Measurements from ENCODE around the gene BAD.

BAD gene

GRCh38 chr11:64285885-64286800 is 1.7 kb upstream of the BAD start:
- peak overlapping the region; percentile 90 for H3K27ac Mint-ChIP-seq
- peaks cover 49% of the 10 kb centered on the region for H3K4me1 Mint-ChIP-seq (ENCODE audit: low read depth)
- H3K27me3 Mint-ChIP-seq, result peaks cover 28% of the 10 kb centered on the region
- peak overlapping the region; percentile 76 for H3K4me3 Mint-ChIP-seq
- no peaks in the 10 kb centered on the region for H3K9me3 Mint-ChIP-seq
- intact Hi-C loops (cut with micrococcal nuclease), result loop anchor here (1.0 to 2.0 kb wide), 2 partner anchors 16 to 19 kb away; partner anchors contain the start of gene ESRRA
- peaks cover 58% of the 10 kb centered on the region for H3K36me3 Mint-ChIP-seq (ENCODE audit: low read depth)

GRCh38 chr11:64284962-64285884 is 758 bp upstream of the BAD start, which contains the start of gene GPR137:
Gene GPR137, plus strand, starts transcription at chr11:64285848. Its CDS starts 677 bp downstream, at chr11:64286525.
- H3K27ac Mint-ChIP-seq, result peak within 1 kb of the TSS; percentile 90

GRCh38 chr11:64283092-64283491 is 1.4 kb downstream of the BAD start:
- peaks cover 51% of the 10 kb centered on the region for H3K4me1 Mint-ChIP-seq (ENCODE audit: low read depth)
- H3K36me3 Mint-ChIP-seq (ENCODE audit: low read depth), result peaks cover 70% of the 10 kb centered on the region
- no peaks in the 10 kb centered on the region for H3K9me3 Mint-ChIP-seq
- peaks cover 3% of the 10 kb centered on the region for H3K27me3 Mint-ChIP-seq
- intact Hi-C loops (cut with micrococcal nuclease), result no loop called here
- peak overlapping the region; percentile 90 for H3K27ac Mint-ChIP-seq
- H3K4me3 Mint-ChIP-seq, result no peak overlapping the region

More at GRCh38 chr11:64284962-64285884, 758 bp upstream of the BAD start, which contains the start of gene GPR137:
- Mint-ChIP-seq H3K36me3 (ENCODE audit: low read depth) (peaks cover 64% of the 10 kb centered on the region), H3K27me3 (peaks cover 19% of the 10 kb centered on the region), H3K9me3 (no peaks in the 10 kb centered on the region), H3K4me1 (ENCODE audit: low read depth) (peaks cover 46% of the 10 kb centered on the region), H3K4me3 (peak within 1 kb of the TSS; percentile 76)
- intact Hi-C loops (cut with micrococcal nuclease), result loop anchor here (1.0 to 2.0 kb wide), 2 partner anchors 15 to 20 kb away; partner anchors contain the start of gene ESRRA

DNA sequence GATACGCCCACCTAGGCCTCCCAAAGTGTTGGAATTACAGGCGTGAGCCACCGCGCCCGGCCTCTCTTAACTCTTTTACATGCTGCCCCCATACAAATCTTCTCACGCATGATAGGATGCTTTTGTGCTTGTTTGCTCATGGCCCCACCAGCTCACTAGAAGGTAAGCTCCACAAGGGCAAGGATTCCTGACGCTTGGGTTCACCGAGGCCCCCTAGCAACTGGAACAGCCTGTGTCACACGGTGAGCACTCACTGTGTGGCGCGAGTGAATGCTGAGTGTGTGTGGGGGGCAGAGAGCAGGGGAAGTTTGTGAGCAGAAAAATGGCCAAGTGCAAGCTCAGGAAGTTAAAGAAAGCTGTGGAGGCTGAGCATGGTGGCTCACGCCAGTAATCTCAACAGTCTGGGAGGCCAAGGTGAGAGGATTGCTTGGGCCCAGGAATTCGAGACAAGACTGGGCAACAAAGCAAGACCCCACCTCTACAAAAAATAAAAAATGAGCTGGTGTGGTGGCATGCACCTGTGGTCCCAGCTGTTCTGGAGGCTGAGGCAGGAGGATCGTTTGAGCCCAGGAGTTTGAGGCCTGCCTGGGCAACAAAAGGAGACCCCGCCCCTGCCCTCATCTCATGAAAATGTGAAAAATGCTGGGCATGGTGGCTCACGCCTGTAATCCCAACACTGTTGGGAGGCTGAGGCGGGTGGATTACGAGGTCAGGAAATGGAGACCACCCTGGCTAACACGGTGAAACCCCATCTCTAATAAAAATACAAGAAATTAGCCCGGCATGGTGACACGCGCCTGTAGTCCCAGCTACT is 2.3 kb downstream of the BAD start:
- Mint-ChIP-seq H3K27me3 (no peaks in the 10 kb centered on the region), H3K36me3 (ENCODE audit: low read depth) (peaks cover 63% of the 10 kb centered on the region), H3K27ac (no peak overlapping the region), H3K4me1 (ENCODE audit: low read depth) (peaks cover 52% of the 10 kb centered on the region), H3K9me3 (no peaks in the 10 kb centered on the region), H3K4me3 (no peak overlapping the region)
- intact Hi-C loops (cut with micrococcal nuclease), result no loop called here

DNA sequence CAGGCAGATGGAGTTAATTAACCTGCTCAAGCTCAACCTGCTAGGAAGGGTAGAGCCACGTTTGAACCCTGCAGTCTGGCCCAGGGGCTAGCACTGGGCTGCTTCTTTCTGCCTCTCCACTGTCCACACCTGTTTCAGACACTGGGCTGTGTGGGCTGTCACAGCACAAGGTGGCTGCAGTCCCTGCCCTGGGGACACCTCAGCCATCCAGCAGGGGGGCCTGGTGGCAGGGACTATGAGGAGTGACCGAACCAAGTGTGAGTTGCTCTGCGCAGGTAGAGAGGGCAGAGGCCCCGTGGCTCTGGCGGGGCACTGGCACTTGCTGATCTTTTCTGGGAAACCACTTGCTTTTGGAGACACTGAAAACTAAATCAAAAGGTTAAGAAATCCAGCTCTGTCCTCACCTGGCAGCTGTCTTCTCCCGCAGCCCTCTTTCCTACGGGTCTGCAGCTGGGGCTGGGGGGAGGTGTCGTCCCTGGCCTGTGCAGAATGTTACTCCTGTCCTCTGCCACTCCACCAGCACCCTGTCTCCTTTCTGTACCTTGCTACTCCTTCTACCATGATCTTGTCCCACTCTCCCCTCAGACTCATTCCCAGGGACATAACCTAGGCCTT is 5.8 kb downstream of the BAD start:
- H3K4me1 Mint-ChIP-seq (ENCODE audit: low read depth), result peaks cover 40% of the 10 kb centered on the region
- no peaks in the 10 kb centered on the region for H3K27me3 Mint-ChIP-seq
- H3K9me3 Mint-ChIP-seq, result no peaks in the 10 kb centered on the region
- peak overlapping the region; percentile 19 for H3K27ac Mint-ChIP-seq
- intact Hi-C loops (cut with micrococcal nuclease), result no loop called here
- peaks cover 76% of the 10 kb centered on the region for H3K36me3 Mint-ChIP-seq (ENCODE audit: low read depth)
- no peak overlapping the region for H3K4me3 Mint-ChIP-seq

DNA sequence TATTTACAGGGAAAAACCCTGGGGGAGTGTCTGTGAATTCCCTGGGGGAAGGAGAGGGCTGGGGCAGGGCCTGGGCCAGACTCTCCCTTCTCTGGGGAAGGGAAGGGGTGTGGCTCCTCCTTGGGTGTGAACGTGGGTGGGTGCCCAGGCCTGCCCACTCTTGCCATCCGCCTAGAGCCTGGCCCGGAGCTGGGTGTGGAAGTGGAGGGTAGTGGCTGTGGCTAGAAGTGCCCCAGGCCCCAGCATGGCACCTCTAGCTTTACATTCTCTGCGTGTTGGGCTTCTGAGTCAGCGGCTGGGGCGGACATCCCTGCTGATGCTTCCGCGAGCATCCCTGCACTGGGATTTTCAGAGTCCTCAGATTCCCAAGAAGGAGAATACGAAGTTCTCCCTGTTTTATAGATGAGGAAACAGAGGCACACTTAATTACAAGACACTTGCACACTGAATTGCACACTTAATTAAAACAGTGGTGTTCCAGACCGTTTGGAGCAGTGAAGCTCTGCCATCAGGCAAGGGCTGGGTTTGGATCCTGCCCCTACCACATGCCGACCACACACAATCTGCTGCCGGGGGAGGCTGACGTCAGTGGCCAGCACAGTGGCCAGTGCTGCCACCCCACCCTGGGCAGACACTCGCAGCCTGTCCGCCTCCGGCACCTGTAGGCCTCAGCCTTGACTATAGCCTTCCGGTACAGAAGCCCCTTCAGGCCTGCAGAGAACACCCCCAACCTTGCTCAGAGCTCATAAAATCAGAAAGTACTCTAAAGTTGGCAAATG is 7.6 kb downstream of the BAD start:
- peaks cover 32% of the 10 kb centered on the region for H3K4me1 Mint-ChIP-seq (ENCODE audit: low read depth)
- H3K27me3 Mint-ChIP-seq, result no peaks in the 10 kb centered on the region
- H3K27ac Mint-ChIP-seq, result peak overlapping the region; percentile 41
- intact Hi-C loops (cut with micrococcal nuclease), result no loop called here
- H3K36me3 Mint-ChIP-seq (ENCODE audit: low read depth), result peaks cover 65% of the 10 kb centered on the region
- H3K9me3 Mint-ChIP-seq, result no peaks in the 10 kb centered on the region
- no peak overlapping the region for H3K4me3 Mint-ChIP-seq

DNA sequence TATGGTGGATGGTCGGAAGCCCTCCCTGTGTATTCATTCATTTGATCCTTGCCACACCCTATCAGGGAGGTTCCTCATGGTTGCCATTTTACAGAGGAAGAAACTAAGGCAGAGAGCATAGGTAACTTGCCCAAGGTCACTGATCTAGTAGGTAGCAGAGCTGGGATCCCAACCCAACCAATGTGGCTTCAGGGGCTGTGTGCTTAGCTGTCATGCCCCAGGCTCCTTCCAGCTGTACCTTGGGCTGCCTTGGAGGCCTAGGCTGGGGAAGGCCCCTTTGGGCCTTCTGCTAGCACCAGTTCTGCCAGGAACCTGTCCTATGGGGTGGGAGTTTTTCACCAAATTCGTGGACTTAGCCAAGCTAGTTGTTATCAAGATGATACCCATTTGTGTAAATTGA is 8.6 kb downstream of the BAD start:
- Mint-ChIP-seq H3K9me3 (no peaks in the 10 kb centered on the region), H3K27me3 (no peaks in the 10 kb centered on the region), H3K4me1 (ENCODE audit: low read depth) (peaks cover 26% of the 10 kb centered on the region), H3K4me3 (no peak overlapping the region), H3K36me3 (ENCODE audit: low read depth) (peaks cover 62% of the 10 kb centered on the region), H3K27ac (no peak overlapping the region)
- intact Hi-C loops (cut with micrococcal nuclease), result no loop called here

DNA sequence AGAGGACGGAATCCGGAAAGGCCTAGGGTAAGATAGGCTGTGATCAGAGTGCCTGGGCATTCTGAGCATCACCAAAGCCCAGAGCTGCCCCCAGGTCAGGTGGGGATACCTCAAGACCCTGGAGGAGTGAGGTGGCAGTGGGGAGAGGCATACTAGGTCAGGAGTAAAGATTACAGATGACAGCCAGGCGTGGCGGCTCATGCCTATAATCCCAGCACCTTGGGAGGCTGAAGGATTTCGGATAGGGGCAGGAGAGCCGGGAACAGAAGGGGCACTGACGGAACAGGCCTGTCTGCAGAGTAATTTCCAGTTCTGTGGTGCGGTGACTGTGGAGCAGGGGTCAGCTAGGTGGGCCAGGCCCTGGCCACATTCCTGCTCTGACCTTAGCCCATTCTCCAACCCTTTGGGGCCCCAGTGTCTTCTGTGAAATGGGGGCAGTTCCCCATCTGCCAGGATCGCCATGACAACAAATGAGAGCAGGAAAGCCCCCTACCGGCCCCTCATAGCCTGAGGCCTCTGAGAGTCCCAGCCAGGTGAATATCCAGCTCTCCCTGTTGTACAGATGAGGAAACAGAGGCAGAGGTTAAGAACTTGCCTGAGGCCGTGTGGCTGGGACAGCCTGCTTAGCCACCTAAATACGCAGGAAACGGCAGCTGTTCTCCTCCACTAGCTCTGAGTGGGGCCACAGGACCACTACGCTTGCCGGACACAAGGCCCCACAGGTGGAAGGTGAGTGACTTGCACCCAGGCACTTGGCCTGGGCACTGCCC is 9.2 kb downstream of the BAD start:
- peaks cover 26% of the 10 kb centered on the region for H3K4me1 Mint-ChIP-seq (ENCODE audit: low read depth)

DNA sequence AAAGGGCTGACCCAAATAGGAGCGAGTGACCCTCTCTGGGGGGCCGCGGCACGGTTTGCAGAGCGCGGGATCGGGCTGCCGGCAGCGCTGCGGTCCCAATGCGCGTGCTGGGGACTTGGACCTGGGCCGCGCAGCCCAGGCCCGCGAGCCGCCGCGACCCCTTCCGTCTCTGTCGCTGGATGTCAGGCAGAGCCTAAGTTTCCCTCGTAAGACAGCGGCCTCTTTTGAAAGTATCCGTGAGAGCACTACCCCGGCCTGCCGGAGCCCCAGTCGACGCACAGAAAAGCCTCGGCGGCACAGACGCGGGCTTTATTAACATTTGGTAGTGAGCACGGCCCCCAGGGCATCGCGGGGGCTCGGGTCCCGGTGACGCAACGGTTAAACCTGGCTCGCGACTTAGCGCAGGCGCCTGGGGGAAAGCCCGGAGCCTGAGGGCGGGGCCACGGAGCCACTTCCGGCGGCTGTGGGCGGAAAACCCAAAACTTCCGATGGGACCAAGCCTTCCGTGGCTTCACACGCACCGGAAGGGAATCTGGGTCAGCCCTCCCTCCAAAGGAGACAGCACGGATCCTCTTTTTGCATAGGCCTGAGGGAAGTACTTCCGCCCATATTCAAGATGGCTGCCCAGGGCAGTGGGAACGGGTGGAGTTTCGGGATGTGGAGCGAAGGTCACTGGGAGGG is 14.8 kb downstream of the BAD start:
- Mint-ChIP-seq H3K9me3 (no peaks in the 10 kb centered on the region), H3K4me1 (ENCODE audit: low read depth) (peaks cover 53% of the 10 kb centered on the region), H3K27ac (peak overlapping the region; percentile 91), H3K36me3 (ENCODE audit: low read depth) (peaks cover 72% of the 10 kb centered on the region), H3K4me3 (peak overlapping the region; percentile 98), H3K27me3 (no peaks in the 10 kb centered on the region)
- intact Hi-C loops (cut with micrococcal nuclease), result loop anchor here (1.0 to 2.0 kb wide), 5 partner anchors 16 to 63 kb away; partner anchors contain the start of genes ESRRA, FERMT3, FKBP2 and GPR137

More for the DNA sequence above, 9.2 kb downstream of the BAD start:
- Mint-ChIP-seq H3K36me3 (ENCODE audit: low read depth) (peaks cover 64% of the 10 kb centered on the region), H3K27me3 (no peaks in the 10 kb centered on the region), H3K27ac (no peak overlapping the region), H3K4me3 (no peak overlapping the region), H3K9me3 (no peaks in the 10 kb centered on the region)
- intact Hi-C loops (cut with micrococcal nuclease), result no loop called here

DNA sequence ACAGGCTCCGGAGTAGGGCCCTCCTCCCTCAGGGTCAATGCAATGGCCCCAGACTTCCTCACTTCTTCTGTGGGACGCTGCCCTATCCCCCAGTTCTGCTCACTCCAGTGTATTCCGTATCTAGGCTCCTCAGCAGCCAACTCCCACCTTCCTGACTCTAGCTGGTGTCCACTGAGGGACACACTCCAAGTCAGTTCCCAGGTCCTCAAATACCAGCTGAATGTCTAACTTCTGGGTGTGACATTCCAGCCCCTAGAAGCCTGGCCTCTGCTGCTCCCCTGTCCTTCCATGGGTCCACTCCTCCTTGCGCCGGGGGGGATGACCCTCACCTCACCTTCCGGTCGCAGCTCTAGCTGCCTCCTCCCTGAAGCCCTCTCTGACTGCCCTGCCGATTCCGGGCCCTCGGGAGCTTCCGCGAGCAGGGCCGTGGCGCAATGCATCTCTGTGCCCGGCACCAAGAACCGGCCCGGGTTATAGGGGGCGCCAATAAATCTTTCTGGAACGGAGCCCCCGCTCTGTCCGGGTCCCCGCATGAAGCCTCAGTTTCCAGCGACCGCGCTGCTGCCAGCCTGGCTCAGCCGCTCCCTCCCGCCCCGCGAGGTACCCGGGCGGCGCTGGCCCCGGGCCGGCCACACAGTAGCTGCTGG is 15.4 kb downstream of the BAD start:
- peak overlapping the region; percentile 98 for H3K4me3 Mint-ChIP-seq
- peaks cover 75% of the 10 kb centered on the region for H3K36me3 Mint-ChIP-seq (ENCODE audit: low read depth)
- peak overlapping the region; percentile 91 for H3K27ac Mint-ChIP-seq
- intact Hi-C loops (cut with micrococcal nuclease), result loop anchor here (2.0 kb wide), 2 partner anchors 16 to 62 kb away; partner anchors contain the start of gene FERMT3
- no peaks in the 10 kb centered on the region for H3K9me3 Mint-ChIP-seq
- H3K4me1 Mint-ChIP-seq (ENCODE audit: low read depth), result peaks cover 53% of the 10 kb centered on the region
- no peaks in the 10 kb centered on the region for H3K27me3 Mint-ChIP-seq
